Ammon's horn (tissue), 1 donor: ENCODE measurements around the gene DGCR2.
"Not testable (repeated sequence)": the region's sequence is repeated elsewhere in the genome, so short reads cannot be mapped to it uniquely, and the experiment has no call there.

Experiments used
- DNase-seq: peaks from one replicate; pipeline ENCODE4 v3.0.0-alpha.2; 2016; ENCODE audit warnings: low spot score

Gene DGCR2

GRCh38 chr22:19059481-19060278, 62.5 kb downstream of the DGCR2 start:
- DNase-seq = no peak

- no peak for DNase-seq
Measured at GRCh38 chr22:19058713-19059451, 63.3 kb downstream of the DGCR2 start.

- DNase-seq = no peak
Measured at GRCh38 chr22:19057999-19058491, 64.2 kb downstream of the DGCR2 start.

DNA sequence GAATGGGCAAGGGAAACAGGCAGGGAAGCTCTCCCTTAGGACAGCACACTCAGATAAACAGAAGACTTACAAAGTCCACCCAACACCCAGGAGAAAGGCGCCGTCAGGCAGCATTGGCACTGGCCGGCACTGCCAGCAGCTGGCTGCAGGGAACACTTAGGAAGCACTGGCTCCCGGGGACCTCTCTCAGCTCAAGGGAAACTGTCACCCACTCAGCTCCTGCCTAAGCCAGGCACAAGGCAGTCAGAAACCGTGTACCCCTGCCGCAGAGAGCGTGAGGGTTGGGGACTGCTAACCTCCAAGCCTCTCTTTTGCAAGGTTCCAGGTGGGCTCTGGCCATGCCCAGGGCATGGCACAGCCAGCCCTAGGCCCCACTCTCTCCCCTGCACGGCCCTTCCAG, 64.7 kb downstream of the DGCR2 start:
- DNase-seq = no peak

GRCh38 chr22:19056951-19057401, 65.2 kb downstream of the DGCR2 start:
- no peak for DNase-seq

DNA sequence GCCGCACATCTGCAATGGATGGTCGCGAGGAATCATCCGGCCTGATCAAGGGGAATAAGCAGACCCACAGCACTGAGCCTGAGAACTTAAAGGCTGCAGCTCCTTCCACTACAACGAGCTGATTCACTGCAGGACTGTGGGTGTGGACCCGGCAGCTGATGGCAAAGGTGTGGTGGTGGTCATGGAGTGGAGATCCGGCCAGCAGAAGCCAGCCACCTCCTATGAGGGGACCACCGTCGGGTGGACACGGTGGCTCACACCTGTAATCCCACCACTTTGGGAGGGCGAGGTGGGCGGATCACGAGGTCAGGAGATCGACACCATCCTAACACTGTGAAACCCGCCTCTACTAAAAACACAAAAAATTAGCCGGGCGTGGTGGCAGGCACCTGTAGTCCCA, 66.4 kb downstream of the DGCR2 start:
- no peak for DNase-seq

DNA sequence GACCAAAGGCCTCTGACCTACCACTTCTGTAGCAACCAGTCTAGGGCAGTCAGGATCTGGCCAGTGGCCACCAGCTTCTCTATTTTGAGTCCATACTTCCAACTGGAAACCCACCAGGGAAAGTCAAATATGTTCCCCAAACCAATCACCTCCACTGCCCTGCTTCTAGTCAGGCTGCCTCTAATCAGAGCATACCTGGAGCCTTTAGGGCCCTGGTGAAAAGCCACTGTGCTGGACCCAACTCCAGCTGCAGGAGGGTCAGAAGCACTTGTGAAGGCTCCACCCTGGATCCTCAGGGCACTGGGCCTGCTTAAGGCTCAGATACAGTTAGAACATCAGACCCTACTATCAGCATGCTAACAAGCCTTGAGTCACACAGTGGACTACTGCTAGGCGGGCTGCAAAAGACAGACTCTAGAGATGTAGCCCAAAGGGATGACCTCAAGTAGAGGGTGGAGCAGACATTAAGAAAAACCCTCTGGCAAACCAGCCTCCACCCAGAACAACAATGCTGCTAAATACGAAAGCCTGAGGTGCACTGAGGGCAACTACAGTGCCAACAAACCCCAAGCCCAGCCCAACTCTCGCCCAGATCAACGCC, 69.2 kb downstream of the DGCR2 start:
- no peak for DNase-seq

- no peak for DNase-seq
Measured at GRCh38 chr22:19051381-19052072, 70.7 kb downstream of the DGCR2 start.

- not testable (repeated sequence) for DNase-seq
Measured at GRCh38 chr22:19050847-19051246, 71.4 kb downstream of the DGCR2 start.

- DNase-seq = no peak
Measured at GRCh38 chr22:19050117-19050516, 72.1 kb downstream of the DGCR2 start.

DNA sequence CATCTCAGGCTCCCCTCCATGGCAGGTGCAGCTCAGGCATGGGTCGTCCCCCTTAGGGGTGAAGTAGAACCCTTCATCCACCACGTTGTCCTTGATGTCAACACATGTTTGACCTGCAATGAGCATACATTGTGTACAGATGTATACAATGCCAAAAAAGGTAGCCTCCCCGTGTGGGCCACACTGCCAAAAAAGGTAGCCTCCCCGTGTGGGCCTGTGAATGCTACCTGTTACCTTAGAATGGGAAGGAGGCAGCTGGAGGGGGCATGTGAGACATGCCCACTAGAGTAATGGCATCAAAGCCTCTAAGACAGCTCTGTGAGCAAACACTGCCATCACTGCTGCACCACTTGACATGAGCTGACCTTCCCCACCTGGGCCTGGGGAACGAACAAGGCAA, 73.7 kb downstream of the DGCR2 start:
- DNase-seq = no peak

DNA sequence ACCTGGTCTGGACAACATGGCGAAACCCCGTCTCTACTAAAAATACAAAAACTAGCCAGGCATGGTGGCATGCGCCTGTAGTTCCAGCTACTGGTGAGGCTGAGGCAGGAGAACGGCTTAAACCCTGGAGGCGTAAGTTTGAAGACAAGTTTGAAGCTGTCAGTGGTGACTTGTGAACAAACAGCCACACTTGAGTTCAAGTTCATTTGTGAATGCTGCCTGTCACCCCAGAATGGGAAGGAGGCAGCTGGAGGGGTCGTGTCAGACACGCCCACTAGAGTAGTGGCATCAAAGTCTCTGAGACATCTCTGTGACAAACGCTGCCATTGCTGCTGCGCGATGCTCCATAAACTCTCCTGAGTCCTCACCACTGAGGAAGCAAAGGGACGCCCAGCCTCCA, 74.2 kb downstream of the DGCR2 start:
- no peak for DNase-seq

DNA sequence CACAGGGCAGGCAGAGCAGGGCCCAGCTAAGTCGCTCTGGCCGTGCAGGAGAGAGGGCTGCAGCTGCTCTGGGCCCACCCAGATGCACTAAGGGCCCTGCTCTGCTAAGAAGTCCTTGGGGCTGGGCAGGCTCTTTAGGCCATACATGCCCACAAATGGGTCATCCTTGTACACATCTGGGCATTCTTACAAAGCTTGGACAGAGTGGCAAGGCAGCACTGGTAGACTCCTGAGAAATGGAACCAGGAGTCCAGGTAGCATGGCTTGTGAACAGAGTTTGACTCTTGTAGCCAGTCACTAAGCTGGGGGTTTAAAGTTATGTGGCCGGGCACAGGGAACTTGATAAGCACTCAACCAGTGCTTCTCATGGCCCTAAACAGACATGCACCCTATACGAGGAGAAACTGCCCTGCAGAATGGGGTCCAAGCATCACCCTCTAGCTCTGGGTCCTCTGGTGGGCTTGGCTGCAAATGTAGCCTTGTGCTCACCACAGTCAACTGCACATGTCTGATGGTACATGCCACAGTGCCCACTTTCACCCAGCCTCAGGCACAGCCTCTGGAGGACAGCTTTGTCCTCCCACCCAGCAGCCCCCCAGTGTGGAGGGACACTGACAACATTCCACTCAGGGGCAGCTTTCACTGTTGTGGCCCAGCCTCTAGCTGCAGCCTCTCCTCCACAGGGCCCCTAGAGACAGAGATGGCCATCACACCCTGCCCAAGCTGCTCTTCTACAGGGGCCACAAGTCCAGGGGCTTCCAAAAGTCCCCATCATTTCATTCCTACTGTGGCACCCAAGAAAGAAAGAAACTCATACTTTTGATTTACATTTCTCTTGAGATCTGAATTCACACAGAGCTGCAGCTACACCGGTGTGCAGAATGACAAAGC, 75.2 kb downstream of the DGCR2 start:
- no peak for DNase-seq

DNA sequence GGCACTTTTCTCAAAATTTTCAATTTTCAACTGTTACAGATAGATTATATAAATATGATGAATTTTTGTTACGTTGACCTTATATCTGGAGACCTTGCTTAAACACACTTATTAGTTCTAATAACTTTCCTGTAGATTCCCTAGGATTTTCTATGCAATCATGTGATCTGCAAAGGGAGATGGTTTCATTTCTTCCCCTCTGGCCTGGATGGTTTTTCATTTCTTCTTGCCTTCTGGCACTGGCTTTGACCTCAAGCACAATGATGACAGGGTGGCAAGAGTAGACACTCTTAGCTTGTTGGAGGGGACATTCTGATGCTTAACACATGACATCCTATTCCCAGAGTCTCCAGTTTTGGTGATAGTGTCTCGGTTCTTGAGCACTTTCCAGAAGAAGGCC, 75.9 kb downstream of the DGCR2 start:
- DNase-seq = no peak

DNA sequence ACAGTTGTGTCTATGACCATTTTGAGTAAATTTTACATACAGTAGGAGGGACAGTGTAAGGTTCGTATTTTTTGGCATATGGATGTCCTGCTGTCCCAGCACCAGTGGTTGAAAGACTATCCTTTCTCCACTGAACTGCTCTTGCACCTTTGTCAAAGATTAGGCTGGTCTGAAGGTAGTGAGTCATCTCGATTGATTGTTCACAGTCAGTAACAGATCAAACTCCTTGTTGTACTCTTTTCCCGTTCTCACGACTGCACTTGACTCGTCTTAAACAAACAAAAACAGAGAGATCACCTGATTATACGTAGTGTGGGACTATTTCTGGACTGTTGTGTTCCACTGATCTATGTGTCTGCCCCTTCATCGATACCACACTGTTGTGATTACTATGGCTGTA, 77.1 kb downstream of the DGCR2 start:
- no peak for DNase-seq

GRCh38 chr22:19044381-19044780, 77.8 kb downstream of the DGCR2 start:
- DNase-seq = no peak

DNA sequence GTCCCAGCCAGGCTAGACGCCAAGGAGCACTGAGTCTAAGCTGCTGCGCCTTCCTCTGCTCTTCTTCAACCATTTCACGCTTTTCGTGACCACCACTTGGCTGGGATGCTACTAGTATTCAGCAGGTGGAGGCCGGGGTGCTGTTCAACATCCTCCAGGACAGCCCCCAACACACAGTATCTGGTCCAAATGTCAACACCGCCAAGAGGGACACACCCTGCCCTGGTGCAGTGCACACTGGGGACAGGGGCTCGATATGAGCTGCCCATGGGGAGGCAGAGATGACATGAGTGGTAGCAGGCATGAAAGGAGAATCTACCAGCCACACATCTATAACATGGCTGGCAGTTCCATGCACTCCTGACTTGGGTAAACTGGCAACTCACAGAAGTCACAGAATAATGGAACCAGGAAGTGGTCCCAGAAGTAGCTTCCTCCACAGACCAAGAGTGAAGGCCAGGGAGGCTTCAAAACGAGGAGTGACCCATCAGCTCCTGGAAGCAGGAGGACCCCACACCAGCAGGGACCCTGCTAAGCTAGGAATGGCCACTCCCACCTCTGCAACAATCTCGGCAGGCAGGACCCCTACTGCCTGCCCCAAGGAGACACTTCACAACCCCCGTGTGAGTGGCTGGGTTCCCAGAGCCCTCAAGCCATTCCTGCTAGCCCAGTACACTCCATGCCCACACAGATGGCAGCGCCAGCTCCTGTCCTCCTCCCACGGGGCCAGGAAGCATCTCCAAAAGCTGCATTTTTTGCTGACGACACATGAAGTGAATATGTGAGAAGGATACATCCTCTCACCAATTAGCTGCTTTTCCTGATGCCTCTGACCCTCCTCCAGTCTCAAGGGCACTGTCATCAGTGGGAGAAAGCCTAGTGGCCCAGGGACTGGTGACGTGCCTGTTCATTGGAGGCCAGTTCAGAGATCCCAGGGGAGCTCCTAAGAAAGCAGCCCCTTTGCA, 78.8 kb downstream of the DGCR2 start:
- no peak for DNase-seq

GRCh38 chr22:19042285-19043120, 79.7 kb downstream of the DGCR2 start:
- DNase-seq = no peak

DNA sequence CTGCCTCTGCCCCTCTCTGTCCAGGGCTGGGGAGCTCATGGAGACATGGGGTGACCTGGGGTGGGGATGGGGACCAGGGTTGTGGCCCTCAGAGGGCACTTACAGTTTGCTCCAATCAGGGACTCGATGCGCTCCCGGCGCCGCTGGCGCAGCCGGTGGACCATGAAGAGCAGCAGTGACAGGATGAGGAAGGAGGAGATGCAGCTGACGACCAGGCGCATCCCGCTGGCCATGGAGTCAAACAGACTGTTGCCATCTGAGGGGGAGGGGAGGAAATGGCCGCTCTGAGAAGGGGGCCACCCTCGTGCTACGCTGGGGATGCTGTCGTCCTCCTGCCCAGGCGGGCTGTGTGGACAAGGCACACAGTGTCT, 80.5 kb downstream of the DGCR2 start:
- DNase-seq = no peak
